Stimulated activated CD4-positive, alpha-beta T cell treated with anti-CD3 and anti-CD28 coated beads, Interleukin-4, amount 100 ng/mL, for 4 hours (primary cell): ENCODE results near the gene CXCL12.

ENCODE experiments used
- DNase-seq, 2 experiments: peaks; one replicate each; pipeline ENCODE4 v3.0.0-alpha.2; 2020

Gene CXCL12

DNA sequence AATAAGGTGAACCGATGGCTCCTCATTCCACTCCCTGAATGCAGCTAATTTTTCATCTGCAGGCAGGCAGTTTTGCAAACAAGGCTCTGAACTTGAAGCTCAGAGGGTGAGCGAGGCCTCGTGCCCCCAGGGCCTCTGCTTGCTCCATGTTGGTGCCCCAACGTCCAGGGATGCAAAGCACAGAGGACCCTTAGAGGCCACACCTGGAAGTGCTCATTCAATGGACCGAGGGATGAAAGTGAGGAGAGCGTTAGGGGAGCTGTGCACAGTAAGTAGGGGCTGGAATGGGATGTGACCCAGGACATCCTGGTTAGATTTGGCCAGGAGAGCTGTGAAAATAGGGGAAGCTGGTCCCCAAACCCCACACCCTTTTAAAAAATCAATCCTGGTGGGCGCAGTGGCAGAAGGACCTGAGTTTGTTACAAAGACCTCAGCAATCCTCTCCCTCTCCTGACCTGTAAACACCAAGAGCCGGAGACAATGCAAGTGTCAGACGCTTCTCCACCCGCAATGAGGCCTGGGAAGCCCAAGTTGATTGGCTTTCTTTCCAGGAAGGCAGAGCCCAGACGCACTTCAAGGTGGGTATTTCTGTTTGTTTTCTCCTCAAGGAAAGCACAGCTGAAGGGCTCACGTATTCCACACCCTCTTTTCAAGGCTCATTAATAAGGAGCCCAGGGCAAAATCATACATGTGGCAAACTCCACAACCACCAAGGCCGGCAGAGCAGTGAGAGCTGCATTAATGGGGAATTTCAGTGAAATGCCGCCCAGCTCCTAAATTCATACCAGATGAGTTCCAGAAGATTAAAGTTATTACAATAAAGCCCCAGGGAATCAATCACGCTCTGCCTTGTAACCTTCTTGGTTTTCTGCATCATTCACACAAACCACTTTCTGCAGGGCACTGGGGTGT lies 14.1 kb upstream of the CXCL12 start:
- DNase-seq, result no peak

DNA sequence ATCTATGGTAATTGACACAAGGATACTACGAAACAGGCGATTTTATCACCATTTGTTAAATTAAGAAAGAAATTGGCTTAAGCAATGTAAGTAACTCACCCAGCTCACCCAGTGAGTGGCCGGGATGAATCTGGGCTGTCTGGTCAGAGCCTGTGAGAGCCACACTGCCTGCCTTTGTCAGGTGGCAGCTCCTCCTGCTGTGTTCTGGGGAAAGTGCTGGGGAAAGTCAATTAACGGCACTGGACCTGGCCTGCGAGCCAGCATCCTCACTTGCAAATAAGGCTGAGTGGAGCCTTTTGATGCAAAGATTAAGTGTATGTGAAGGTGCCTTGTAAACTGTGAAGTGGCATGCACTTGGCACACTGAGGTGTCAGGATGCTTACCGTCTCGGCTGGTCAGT lies 13.4 kb upstream of the CXCL12 start:
- DNase-seq, result no peak

DNA sequence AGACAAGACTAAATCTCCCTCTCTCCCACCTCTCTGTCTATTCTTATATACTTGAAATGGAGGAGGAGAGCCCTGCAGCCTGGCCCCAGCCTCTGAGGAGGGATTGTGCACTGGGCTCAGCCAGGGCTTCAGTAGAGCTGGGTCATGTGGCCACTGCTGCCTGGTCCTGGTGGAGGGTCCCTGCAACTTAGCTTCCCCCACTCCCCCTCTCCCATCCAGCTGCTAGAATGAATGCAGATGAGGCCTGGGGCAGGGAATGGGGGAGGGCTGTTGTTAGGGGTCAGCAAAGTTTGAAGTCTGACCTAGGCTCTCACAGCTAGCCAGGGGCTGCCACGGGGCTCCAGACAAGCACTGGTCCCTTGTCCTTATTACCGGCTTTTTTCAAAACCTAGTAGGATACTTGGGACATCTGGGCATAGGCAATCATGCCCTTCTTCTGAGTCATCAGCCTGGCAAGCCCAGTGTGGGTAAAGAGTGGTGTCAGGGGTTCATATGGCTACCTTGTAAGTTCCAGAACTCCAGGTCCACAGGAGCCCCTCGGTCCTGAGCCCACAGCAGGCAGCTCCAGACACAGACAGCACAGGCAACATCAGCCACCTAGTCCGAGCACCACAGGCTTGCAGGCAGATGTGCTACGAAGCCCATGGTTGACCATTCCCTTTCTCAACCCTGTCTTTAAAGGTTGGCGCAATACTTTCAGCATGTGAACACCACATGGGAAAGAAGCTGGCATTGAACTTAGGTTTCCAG lies 12.8 kb upstream of the CXCL12 start:
- no peak for DNase-seq

DNA sequence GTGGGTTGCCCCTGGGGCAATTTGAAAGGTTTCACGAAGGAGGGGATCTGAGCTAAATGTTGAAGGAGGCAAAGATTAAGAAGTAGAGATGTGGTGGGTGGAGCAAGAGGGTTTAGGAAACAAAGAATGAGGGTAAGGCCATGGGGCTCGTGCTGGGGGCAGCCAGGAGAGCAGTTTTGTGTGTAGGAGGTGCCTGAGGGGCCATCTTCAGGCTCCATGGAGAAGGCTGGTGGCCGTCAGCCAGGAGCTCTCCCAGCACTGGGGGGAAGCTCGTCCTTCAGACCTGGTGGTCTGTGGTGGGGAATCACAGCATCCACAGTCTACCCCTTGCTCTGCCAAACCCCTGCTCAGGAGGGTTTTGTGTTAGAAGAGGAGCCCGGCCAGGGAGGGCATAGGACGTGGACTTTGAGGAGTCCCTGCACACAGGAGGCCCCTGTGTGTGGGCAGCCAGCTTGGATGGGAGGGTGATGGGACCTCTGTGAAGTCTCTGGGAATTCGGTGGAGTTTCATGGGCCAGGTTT lies 11.8 kb upstream of the CXCL12 start:
- DNase-seq, result no peak

DNA sequence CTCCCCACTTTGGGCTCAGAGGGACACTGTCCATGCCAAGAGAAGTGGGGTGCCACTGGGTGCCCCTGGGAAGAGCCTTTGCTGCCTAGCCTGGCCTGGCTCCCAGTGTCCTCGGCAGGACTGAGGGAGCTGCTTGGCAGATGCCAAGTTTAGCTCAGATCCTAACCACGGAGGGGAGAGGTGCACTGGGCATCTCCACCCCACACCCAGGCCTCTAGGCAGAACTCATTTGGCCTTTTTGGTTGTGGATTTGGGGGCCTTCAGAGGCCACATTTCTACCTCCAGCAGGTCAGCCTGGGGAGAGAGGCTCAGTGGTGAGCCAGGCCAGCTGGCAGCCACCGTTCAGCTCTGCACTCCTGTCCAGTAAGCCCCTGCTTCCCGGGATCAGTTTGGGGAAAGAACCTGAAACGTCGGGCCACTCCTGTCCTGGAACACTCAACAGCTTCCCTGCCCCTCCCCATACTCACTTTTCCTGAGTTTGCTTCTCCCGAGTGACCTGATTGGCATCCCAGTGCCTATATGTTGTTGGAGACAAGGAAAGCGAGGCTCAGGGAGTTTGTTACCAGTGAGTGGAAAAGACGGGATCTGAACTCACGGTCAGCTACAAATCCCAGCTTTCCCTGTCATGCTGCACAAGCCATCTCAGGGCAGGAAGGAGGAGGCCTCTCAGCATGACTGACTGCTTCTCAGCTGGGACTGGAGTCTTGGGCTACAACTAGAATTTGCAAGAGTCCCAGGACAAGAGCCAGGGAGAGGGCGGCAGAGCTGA lies 11.2 kb upstream of the CXCL12 start:
- no peak for DNase-seq

DNA sequence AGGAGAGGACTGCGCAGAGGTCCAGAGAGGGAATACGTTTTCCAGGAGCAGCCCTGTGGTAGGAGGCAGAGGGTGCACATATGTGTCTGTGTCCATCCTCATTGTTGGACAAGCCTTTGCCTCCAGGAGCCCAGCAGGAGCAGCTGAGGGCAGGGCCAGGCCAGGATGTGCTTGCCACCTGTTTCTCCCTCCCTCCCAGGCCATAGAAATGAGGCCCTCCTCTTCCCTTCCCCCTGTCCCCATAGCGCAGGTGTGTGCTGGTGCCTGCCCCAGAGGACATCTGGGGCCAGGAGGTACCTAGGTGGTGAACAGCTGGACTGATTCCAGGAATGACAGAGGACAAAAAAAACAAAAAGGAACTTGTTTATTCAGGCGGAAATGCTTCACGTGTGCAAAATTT lies 10.5 kb upstream of the CXCL12 start:
- no peak for DNase-seq

DNA sequence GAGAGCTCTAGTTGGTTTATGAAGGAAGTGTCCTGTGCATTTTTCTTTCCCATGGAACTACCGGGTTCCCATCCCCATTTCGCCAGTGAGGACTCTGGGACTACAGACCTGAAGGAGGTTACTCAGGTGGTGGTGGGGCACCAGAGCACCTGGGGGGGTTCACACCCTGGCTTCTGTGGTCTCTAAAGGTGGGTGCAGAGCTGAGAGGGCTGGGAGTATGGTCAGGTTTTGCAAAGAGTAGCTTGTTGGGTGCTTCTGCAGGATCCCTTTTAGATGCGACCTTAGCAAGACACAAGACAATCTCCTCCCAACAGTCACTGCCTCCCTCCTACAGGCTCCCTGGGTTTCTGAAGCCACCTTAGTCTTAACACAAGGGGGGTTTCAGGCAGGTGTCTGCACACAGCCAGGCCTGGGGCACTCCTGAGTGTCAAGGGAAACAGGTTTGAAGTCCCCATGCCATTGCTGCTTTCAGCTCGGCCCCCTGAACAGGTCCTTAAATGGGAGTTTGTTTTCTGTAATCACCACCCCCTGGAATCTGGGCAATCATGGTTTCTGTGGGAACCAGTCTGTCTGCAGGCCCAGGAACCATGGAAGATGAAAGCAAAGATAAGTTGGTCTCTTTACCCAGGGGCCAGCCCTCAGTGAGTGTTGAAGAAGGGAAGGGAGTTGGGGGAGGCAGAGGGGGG lies 9.9 kb upstream of the CXCL12 start:
- no peak for DNase-seq

DNA sequence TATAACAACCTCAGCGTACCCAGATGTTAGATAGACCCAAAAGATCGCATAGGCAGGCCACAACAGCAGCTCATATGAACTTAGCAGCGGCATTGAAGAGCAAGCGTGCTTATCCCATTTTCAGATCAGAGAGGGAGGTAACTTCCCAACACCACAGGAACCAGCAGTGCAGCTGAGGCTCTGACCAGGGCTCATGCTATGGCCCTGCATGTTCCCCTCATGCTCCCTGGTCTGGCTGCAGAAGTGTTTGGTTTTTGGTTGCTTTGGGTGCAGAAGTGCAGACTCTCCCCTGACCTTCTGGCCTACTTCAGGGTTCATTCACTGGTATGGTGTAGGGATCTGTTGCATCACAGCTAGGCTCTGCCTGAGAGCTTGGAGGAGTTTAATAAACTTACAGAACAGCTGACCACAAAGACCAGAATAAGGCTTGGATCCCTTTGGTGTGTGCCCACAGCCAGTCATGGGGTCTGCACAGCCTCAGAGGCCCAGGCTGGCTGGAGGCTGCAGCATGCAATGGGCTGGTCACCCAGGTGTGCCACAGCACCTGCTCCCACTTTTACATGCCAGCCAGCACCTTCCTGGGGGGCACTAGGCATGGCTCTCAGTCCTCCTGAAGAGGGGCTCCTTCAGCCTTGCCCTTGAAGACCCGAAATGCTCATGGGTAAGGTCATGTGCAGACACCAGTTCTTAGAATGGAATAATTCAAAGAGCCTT lies 9.1 kb upstream of the CXCL12 start:
- no peak for DNase-seq

DNA sequence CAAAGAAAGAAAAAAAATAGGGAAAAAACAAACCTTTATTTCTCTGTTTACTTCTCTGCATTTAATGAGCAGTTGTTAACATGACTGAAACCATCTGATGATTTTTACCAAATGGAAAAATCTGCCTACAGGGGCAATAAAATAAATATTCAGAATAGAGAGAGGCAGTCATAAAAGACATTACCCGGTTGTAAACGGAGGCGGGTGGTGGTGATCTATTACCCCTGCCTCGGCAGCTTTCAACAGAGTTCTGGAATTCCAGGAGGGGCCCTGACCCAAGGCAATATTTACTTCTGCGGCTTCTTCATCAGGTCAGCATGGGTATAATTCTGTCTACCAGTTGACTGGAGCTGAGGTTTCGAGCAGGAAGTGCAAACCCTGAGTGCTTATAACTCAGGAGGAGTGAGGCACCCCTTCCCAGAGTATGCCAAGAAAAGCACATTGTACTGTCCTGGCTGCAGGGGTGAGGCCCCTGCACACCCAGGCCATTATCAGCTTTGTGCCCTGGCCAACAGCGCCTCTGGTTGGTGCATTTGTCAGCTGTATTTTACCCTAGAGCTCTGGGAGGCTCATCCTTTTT lies 8.2 kb upstream of the CXCL12 start:
- DNase-seq, result no peak

DNA sequence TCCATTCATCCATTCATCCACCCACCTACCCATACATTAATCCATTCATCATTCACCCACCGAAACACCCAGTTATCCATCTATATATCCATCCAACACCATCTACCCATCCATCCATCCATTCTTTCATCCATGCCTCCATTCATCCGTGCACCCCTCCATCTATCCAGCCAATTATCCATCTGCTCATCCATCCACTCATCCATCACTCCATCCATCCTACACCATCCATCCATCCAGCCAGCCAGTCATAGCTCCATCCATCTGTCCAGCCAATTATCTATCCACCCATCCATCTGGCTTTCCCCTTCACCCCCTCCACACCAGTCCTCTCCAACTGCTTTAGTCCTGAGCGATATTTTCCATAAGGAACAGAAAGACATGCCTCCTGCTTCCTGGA lies 7.5 kb upstream of the CXCL12 start:
- DNase-seq, result no peak

DNA sequence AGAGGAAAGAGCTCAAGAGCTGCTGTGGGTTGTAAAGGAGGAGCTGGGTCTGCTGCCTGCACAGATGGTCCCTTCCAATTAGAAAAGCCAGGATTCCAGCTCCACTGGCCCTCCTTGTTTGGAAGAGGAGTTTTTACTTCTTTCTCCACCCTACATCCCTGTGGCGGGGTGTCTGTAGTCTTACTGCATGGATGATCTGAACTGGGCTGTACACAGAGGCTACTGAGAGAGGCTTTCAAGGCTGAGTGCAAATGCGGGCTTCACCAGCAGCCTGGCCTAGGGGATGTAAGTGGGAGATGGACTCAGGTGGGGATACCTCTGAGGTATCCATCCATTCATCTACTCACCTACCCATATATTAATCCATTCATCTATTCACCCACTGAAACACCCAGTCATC lies 7.1 kb upstream of the CXCL12 start:
- DNase-seq, result no peak

DNA sequence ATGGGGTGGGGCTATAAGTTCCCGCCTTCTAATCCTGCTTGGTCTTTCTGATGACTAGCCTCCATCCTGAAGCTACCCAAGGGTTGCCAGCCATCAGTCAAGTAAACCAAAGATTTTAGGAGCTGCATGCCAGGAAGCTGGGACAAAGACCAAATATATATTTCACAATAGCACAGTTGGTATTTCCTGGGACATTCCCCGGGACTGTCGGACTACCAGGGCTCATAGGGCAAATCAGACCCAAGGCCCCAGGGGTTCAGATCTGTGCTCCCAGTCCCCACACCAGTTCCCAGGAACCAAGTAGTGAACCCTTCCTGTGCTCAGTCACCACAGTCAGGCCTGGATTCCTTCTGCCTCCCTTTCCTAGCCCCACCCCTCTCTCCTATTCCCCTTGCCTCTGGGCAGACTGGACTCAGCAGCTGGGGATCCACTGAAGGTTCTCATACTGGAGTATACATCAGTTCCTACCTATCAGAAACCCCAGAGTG lies 5.7 kb upstream of the CXCL12 start:
- DNase-seq, result no peak

DNA sequence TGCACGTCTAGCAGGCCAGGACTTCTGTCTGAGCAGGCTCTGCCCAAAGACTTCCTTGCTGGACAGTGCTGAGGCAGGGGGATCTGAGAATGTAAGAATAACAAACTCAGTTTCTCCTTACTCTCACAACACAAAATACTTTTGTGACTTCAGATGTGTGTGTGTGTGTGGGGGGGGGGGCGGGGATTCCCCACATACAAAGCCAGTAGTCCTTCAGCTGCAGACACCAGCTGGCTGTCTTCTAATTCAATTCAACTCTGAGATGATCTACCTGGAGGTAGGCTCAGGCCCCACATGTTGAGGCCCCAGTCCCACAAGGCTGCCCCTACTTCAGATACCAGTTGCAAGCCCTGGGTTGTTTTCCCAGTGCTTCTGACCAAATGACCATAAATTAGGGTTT lies 4.7 kb upstream of the CXCL12 start:
- no peak for DNase-seq

DNA sequence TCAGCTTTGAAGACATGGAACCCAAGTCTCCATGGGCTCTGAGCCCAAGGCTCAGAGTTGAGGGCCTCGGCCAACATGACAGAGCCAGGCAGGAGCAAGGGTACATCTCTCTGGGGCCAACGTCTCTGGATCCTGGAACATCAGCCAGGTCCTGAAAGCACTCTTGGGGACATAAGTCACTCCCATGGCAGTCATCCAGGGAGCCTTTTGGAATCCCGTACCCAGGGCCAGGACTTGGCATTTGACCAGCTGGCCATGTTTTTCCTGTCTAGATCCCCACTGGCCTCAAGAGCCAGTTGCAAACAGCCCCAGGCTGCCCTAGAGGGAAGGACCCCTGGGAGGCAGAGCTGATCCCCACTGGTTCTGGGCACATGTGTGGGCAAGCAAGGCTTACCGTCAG lies 4.3 kb upstream of the CXCL12 start:
- DNase-seq, result no peak

DNA sequence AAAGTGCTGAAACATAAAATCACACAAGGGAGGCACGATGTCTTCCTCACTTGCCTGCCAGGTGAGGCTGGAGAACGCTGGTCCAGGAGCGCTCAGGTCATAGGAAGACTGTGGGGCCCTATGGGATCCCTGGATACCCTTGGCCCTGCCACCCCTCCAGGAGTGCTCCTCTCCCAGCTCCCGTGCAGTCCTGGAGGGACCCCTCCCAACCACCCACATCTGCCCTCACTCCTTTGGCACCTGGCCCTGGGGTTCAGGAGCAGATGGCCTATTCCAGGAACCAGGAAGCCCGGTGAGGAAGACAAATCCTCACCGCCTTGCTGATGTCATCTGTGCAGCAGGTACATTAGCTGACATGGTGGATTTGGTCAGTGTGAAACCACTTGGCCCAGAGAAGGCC lies 3.7 kb upstream of the CXCL12 start:
- DNase-seq, result no peak

DNA sequence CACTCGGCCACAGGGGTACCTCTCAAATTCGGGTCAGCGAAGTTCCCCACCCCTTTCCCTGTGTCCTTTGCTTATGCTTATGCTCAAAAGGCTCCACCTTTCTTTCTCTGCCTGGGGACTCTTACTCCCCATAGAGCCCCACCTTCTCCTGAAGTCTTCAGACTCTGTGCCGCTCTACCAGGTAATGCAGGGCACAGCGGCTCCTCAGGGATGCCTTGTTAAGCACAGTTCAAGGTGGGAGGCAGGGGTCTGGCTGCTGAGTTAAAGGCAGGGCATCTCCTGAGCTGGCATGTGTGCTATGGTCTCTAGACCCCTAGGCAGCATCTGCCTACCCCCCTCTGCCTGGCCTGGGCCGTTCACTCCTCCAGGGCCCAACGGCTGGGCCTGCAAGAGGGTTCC lies 3.0 kb upstream of the CXCL12 start:
- DNase-seq, result no peak

DNA sequence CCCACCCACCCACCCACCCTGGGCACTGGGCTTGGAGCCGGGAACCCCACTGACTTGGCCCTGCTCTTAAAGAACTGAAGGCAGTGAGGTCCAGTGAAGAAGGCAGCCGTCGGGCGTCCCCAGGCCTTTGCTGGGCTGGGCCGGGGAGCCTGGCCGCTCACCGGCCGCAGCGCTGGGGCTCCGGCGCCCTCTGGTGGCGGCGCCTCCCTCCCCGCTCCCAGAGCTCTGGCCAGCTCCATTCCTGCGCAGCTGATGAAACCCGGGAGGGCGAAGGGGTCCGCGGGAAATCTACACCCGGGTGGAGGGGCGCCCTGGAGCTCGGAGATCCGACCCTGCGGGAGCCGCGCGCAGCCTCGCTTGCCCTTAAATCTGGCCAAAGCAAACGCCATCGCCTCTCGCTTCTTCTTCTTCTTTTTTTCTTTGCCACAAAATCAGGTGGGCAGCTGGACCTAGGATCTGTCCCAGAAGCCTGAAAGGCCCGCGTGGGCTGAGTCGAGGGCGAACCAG lies 1.7 kb upstream of the CXCL12 start:
- peak in 1 of 2 experiments; percentile 40 for DNase-seq

DNA sequence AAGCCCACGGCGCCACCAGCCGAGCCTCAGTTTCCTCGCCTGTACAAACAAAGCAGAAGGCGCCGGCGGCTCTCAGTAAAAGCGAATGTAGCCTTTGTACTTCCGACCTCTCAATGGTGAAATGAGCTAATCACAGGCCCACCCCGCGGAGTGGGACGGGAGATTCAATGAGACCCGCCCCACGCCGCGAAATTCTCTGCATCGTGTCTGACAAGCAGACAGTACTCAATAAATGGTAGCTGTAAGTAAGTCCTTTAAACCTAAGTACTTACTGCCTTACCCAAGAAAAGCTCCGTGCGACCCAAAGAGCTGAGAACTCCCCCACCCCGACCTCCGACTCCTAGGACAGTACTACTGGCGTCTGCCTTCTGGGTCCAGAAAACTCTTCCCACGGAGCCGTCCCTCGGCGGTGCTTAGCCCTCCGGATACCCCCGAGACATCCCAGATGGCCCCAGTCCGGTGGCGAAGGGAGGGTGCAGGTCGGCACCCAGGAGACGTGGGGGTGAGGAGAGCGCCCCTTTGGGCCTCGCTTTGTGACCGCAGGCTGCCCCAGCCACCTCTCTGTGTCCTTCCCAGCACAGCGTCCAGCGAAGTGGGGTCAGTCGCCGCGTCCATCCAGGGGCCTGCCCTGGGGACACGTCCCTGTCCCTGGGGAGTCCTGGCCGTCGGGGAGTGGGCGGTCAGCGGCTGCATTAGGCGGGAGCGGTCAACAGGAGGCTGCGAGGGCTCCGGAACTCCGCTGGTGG lies 972 bp upstream of the CXCL12 start:
- no peak for DNase-seq

DNA sequence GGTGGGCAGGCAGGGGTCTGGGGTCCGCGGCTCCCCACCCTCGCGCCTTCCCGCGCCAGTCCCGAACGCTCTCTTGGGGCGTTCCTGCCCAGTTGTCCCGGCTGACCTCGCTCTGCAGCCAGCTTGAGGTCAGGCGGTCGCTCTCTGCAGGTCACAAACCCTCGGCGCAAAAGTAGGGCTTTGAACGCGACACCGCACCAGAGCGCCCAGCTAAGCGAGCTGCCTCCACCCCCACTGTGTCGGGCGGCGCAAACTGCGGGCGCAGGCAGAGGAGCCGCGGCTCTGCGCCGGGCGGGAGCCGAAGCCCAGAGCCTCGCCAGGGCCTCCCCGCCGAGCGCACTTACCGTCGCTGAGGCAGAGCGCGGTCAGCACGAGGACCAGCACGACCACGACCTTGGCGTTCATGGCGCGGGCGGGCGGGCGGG lies 284 bp downstream of the CXCL12 start:
- DNase-seq, result no peak
